ENCODE data around the gene PSAPL1.

DNA sequence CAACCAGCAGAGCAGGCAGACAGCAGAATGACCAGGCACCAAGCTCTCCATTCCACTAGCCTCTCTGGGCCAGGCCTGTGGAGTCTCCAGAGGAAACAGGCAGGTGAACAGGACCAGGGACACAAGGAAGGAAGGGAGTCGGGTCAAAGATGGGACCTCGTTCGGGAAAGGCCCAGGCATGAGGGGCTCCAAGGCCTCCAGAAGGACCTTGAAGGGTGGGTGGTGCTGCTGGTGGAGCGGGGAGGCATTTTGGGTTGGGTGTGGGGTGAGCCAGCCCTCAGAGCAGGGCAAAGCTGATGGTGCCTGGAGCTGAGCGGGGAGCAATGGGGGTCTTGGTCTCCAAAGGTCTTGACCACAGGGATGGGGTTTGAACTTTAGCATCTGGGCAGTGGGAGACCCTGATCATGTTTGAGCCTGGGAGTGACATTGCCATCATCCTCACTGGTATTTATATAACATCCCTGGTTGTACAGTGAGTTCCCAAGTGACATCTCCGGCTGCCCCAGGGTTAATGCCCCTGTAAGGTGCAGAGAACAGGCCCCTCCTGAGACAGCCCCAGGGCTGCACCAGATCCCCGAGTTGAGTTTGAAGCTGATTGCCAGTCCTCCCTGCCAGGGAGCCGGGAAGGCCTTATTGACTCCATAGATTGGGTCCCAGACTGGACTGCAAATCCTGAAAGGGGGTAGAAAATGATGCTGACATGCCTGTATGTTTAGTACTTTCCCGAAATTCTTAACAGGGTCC is 52.7 kb downstream of the PSAPL1 start:
- no peak for TF ChIP-seq CTCF (IDR thresholded peaks at IDR 0.05)
- TF ChIP-seq, protein P1, sequence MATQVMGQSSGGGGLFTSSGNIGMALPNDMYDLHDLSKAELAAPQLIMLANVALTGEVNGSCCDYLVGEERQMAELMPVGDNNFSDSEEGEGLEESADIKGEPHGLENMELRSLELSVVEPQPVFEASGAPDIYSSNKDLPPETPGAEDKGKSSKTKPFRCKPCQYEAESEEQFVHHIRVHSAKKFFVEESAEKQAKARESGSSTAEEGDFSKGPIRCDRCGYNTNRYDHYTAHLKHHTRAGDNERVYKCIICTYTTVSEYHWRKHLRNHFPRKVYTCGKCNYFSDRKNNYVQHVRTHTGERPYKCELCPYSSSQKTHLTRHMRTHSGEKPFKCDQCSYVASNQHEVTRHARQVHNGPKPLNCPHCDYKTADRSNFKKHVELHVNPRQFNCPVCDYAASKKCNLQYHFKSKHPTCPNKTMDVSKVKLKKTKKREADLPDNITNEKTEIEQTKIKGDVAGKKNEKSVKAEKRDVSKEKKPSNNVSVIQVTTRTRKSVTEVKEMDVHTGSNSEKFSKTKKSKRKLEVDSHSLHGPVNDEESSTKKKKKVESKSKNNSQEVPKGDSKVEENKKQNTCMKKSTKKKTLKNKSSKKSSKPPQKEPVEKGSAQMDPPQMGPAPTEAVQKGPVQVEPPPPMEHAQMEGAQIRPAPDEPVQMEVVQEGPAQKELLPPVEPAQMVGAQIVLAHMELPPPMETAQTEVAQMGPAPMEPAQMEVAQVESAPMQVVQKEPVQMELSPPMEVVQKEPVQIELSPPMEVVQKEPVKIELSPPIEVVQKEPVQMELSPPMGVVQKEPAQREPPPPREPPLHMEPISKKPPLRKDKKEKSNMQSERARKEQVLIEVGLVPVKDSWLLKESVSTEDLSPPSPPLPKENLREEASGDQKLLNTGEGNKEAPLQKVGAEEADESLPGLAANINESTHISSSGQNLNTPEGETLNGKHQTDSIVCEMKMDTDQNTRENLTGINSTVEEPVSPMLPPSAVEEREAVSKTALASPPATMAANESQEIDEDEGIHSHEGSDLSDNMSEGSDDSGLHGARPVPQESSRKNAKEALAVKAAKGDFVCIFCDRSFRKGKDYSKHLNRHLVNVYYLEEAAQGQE (IDR thresholded peaks at IDR 0.05; ENCODE audit: insufficient read depth in 1 of 2, low read depth in 2 of 2, low read length in 1 of 2), result no peak
- no peak for TF ChIP-seq POLR2AphosphoS5 (IDR thresholded peaks at IDR 0.05; ENCODE audit: low read depth, low read length)
- no peak for TF ChIP-seq SIN3A (IDR thresholded peaks at IDR 0.05; ENCODE audit: borderline replicate concordance, insufficient read depth, low read depth, low read length)
